ENCODE measurements around the gene CFAP65. TPM values are rescaled to one million over a fixed set of nuclear protein-coding genes. Genes with fewer than 3 reads are reported as not detected.

CFAP65 gene
- total and polyA plus RNA-seq, 2 of the 13 experiments (the other 11 are each of a cell fraction or from before 2014, with no cell fraction given) = 0.05 TPM; not detected in 1

- 0 out of 2 replicates have a peak, but pooled peaks have one; percentile 12 for TF ChIP-seq HDAC1 (CRISPR knock-in tag; IDR thresholded peaks at IDR 0.05)
- no peak for TF ChIP-seq ZNF33B (CRISPR knock-in tag; IDR thresholded peaks at IDR 0.05)
- no peak for TF ChIP-seq AHR (CRISPR knock-in tag; IDR thresholded peaks at IDR 0.05)
- no peak for TF ChIP-seq ZNF564 (CRISPR knock-in tag; IDR thresholded peaks at IDR 0.05)
- peak; percentile 41; the same call in 1 of the 2 replicates for TF ChIP-seq ZNF350 (CRISPR knock-in tag; IDR thresholded peaks at IDR 0.05; ENCODE audit: borderline replicate concordance, low read depth)
- peak; percentile 63 for TF ChIP-seq SAP130 (CRISPR knock-in tag; IDR thresholded peaks at IDR 0.05; ENCODE audit: low read depth)
- TF ChIP-seq MAX (IDR thresholded peaks at IDR 0.05) = peak; percentile 44; the same call in 1 of the 2 replicates
- no peak for TF ChIP-seq ZC3H13 (CRISPR knock-in tag; IDR thresholded peaks at IDR 0.05)
- no peak for TF ChIP-seq ZNF740 (CRISPR knock-in tag; IDR thresholded peaks at IDR 0.05)
- TF ChIP-seq ZNF614 (CRISPR knock-in tag; IDR thresholded peaks at IDR 0.05; ENCODE audit: borderline replicate concordance) = no peak; the same call in 1 of the 2 replicates
- TF ChIP-seq ZNF556 (CRISPR knock-in tag; IDR thresholded peaks at IDR 0.05; ENCODE audit: borderline replicate concordance) = peak; percentile 49; the same call in 1 of the 2 replicates
- peak; percentile 64; the same call in 1 of the 2 replicates for TF ChIP-seq ZFP1 (CRISPR knock-in tag; IDR thresholded peaks at IDR 0.05)
- peak; percentile 46; the same call in 1 of the 2 replicates for TF ChIP-seq KDM2A (CRISPR knock-in tag; IDR thresholded peaks at IDR 0.05; ENCODE audit: borderline replicate concordance, low read depth)
- TF ChIP-seq CREM (IDR thresholded peaks at IDR 0.05) = peak; percentile 44; the same call in 1 of the 2 replicates
- no peak for TF ChIP-seq CREM (CRISPR knock-in tag; IDR thresholded peaks at IDR 0.05)
- no peak for TF ChIP-seq MZF1 (CRISPR knock-in tag; IDR thresholded peaks at IDR 0.05; ENCODE audit: borderline replicate concordance)
- TF ChIP-seq RELA (CRISPR knock-in tag; IDR thresholded peaks at IDR 0.05) = no peak
- no peak for TF ChIP-seq THAP9 (CRISPR knock-in tag; IDR thresholded peaks at IDR 0.05; ENCODE audit: borderline replicate concordance)
- no peak for TF ChIP-seq MAF1 (CRISPR knock-in tag; IDR thresholded peaks at IDR 0.05; ENCODE audit: borderline replicate concordance)
- TF ChIP-seq PHB2 (IDR thresholded peaks at IDR 0.05; ENCODE audit: partially characterized antibody) = no peak
- peak; percentile 30 for TF ChIP-seq PHF5A (CRISPR knock-in tag; IDR thresholded peaks at IDR 0.05; ENCODE audit: low read depth, unreplicated experiment)
- TF ChIP-seq LCORL (IDR thresholded peaks at IDR 0.05) = no peak
- TF ChIP-seq LCORL (CRISPR knock-in tag; IDR thresholded peaks at IDR 0.05) = peak; percentile 82
- TF ChIP-seq HMGA1 (CRISPR knock-in tag; conservative IDR thresholded peaks at IDR 0.05) = no peak
- TF ChIP-seq ZNF225 (CRISPR knock-in tag; IDR thresholded peaks at IDR 0.05) = no peak
- no peak for TF ChIP-seq CREB1 (IDR thresholded peaks at IDR 0.05)
- TF ChIP-seq CREB1 (CRISPR knock-in tag; IDR thresholded peaks at IDR 0.05) = peak; percentile 41; the same call in 1 of the 2 replicates
- no peak for TF ChIP-seq HNRNPL (IDR thresholded peaks at IDR 0.05; ENCODE audit: low read depth, low read length)
- peak; percentile 86 for TF ChIP-seq HDAC2 (CRISPR knock-in tag; IDR thresholded peaks at IDR 0.05)
- TF ChIP-seq FOXJ3 (CRISPR knock-in tag; IDR thresholded peaks at IDR 0.05; ENCODE audit: borderline replicate concordance) = peak; percentile 53; the same call in 1 of the 2 replicates
- TF ChIP-seq DMAP1 (CRISPR knock-in tag; IDR thresholded peaks at IDR 0.05) = no peak
- peak; percentile 44; the same call in 1 of the 2 replicates for TF ChIP-seq TARDBP (CRISPR knock-in tag; IDR thresholded peaks at IDR 0.05)
- no peak for TF ChIP-seq ZNF232 (CRISPR knock-in tag; IDR thresholded peaks at IDR 0.05; ENCODE audit: borderline replicate concordance)
- TF ChIP-seq TCF7 (IDR thresholded peaks at IDR 0.05; ENCODE audit: low read depth) = peak; percentile 96
Observed at GRCh38 chr2:219081096-219081495, 39.8 kb upstream of the CFAP65 start (continued).

Data from HepG2 (cell line).